ENCODE results near the gene MORF4L1. TPM values are rescaled to one million over a fixed set of nuclear protein-coding genes. Genes with fewer than 3 reads are reported as not detected.
A peak's percentile ranks its signal among the peaks of the same experiment; 100 is the strongest.
"Not testable (repeated sequence)": the region's sequence is repeated elsewhere in the genome, so short reads cannot be mapped to it uniquely, and the experiment has no call there.

MORF4L1 gene
- total RNA-seq, 4 donors from 2014 or later = 83.6 to 293 (median 156) TPM

GRCh38 chr15:78872972-78873792 is 492 bp downstream of the MORF4L1 start:
- Histone ChIP-seq H3K4me3 (peak overlapping the region; percentile 77 to 99 (median 90)), H3K4me1 (peaks cover 11 to 51% (median 36%) of the 10 kb centered on the region in 3 donors), H3K36me3 (no peaks in the 10 kb centered on the region), H3K27ac (peak overlapping the region; percentile 97 to 100 (median 99)), H3K9me3 (no peaks in the 10 kb centered on the region), H3K27me3 (no peaks in the 10 kb centered on the region)
- peak in 2 of 4 donors; percentile 82 to 83 for TF ChIP-seq POLR2A (IDR thresholded peaks at IDR 0.05)
- TF ChIP-seq CTCF (IDR thresholded peaks at IDR 0.05) = peak in 1 of 6 experiments; percentile 15
- peak; percentile 48 for DNase-seq
- intact Hi-C loops (cut with DNase I) = no loop called here
- WGBS, 2 donors = 0 to 1% methylated on average over 44 to 55 of the region's 75 CpGs

- peaks cover 0 to 3% (median 0%) of the 10 kb centered on the region in 3 donors for H3K36me3 ChIP-seq
- no peaks in the 10 kb centered on the region for H3K27me3 ChIP-seq
- H3K4me3 ChIP-seq = peak overlapping the region; percentile 77 to 99 (median 90)
- TF ChIP-seq CTCF (IDR thresholded peaks at IDR 0.05) = no peak
- TF ChIP-seq POLR2A (IDR thresholded peaks at IDR 0.05) = no peak
- no peak for DNase-seq
- H3K4me1 ChIP-seq = peaks cover 19 to 60% (median 41%) of the 10 kb centered on the region in 3 donors
- intact Hi-C loops (cut with DNase I) = no loop called here
- WGBS, 2 donors = 0 to 1% methylated on average over 38 of the region's 38 CpGs
- H3K9me3 ChIP-seq = no peaks in the 10 kb centered on the region
- H3K27ac ChIP-seq = peak overlapping the region; percentile 97 to 100 (median 99)
These were observed 1.4 kb downstream of the MORF4L1 start for GRCh38 chr15:78873793-78874765.

- TF ChIP-seq CTCF (IDR thresholded peaks at IDR 0.05) (no peak), POLR2A (IDR thresholded peaks at IDR 0.05) (no peak)
- no peak for DNase-seq
- peak overlapping the region; percentile 36 to 100 (median 72) for H3K27ac ChIP-seq
- peak overlapping the region; percentile 77 to 99 (median 90) for H3K4me3 ChIP-seq
- no peaks in the 10 kb centered on the region for H3K27me3 ChIP-seq
- intact Hi-C loops (cut with DNase I) = no loop called here
- H3K36me3 ChIP-seq = peaks cover 0 to 8% (median 0%) of the 10 kb centered on the region in 3 donors
- WGBS, 2 donors = 33 to 52% methylated on average over 16 to 22 of the region's 22 CpGs
- H3K4me1 ChIP-seq = peaks cover 22 to 72% (median 50%) of the 10 kb centered on the region in 3 donors
- no peaks in the 10 kb centered on the region for H3K9me3 ChIP-seq
These were observed 2.6 kb downstream of the MORF4L1 start for GRCh38 chr15:78875107-78875914.

- DNase-seq; H3K27ac ChIP-seq; intact Hi-C loops (cut with DNase I); H3K27me3 ChIP-seq; H3K9me3 ChIP-seq: not testable (repeated sequence)
- H3K4me1 ChIP-seq = peaks cover 22 to 86% (median 50%) of the 10 kb centered on the region in 3 donors
- peaks cover 0 to 17% (median under 1%) of the 10 kb centered on the region in 3 donors for H3K36me3 ChIP-seq
- peak overlapping the region in 2 of 4 donors; percentile 88 to 92 for H3K4me3 ChIP-seq
- WGBS, 2 donors = 73% methylated on average over 12 to 13 of the region's 14 CpGs
These were observed 4.3 kb downstream of the MORF4L1 start for GRCh38 chr15:78876954-78877353.

- Histone ChIP-seq H3K36me3 (peaks cover 0 to 31% (median 3%) of the 10 kb centered on the region in 3 donors), H3K4me3 (no peak overlapping the region), H3K27me3 (no peaks in the 10 kb centered on the region), H3K9me3 (no peaks in the 10 kb centered on the region), H3K4me1 (peaks cover 22 to 89% (median 46%) of the 10 kb centered on the region in 3 donors), H3K27ac (no peak overlapping the region)
- no peak for DNase-seq
- 7 to 16% methylated on average over 1 of the region's 1 CpG for WGBS, 2 donors
- intact Hi-C loops (cut with DNase I) = no loop called here
- TF ChIP-seq POLR2A (IDR thresholded peaks at IDR 0.05) (no peak), CTCF (IDR thresholded peaks at IDR 0.05) (no peak)
These were observed 5.7 kb downstream of the MORF4L1 start for GRCh38 chr15:78878356-78878755.
